Measurements from ENCODE around the gene UBE2R2. TPM values are rescaled to one million over a fixed set of nuclear protein-coding genes. Genes with fewer than 3 reads are reported as not detected.

The UBE2R2 gene
- total and polyA plus RNA-seq, 10 of the 15 experiments (the other 5 are each of a cell fraction or from before 2014, with no cell fraction given) = 7.2 to 32.8 (median 17.2) TPM

Small RNA genes within 50 kb of the gene (small RNA-seq; reads per million reads assigned to genes)
- gene RF00019 = not detected
- not detected for gene RNU4ATAC11P
- gene SNORD121A = 41.9 reads per million, percentile 98 among the genes with 10 or more reads in this experiment
- not detected for gene SNORD121B

Other genes with a start within 250 kb of the UBE2R2 start
- not detected in 2 replicates for gene PRSS3, start 21.6 kb upstream of the UBE2R2 start, total RNA-seq (2014; rRNA removed)
- not detected in 2 replicates for gene PRSS3, start 21.6 kb upstream of the UBE2R2 start, total RNA-seq (2014; rRNA removed; fragmentation: Illumina TruSeq; extraction: Trizol)
- 0.54 and 0.98 TPM in 2 replicates for gene PRSS3, start 21.6 kb upstream of the UBE2R2 start, total RNA-seq (2021)
- not detected in 2 replicates for gene PRSS3, start 21.6 kb upstream of the UBE2R2 start, polyA plus RNA-seq (2011; rRNA removed)
- not detected in 2 replicates for gene PRSS3, start 21.6 kb upstream of the UBE2R2 start, polyA plus RNA-seq (2014; fragmentation: Illumina TruSeq; extraction: Trizol)
- gene PRSS3, start 21.6 kb upstream of the UBE2R2 start, polyA plus RNA-seq (2014; fragmentation: Nextera tagmentation; extraction: Ambion mirVana) = not detected
- not detected in 2 replicates for gene PRSS3, start 21.6 kb upstream of the UBE2R2 start, polyA plus RNA-seq (2014; rRNA removed)
- gene PRSS3, start 21.6 kb upstream of the UBE2R2 start, polyA plus RNA-seq (2016; fragmentation: Nextera tagmentation; extraction: Ambion mirVana) = not detected
- gene UBAP2, start 231.7 kb downstream of the UBE2R2 start, total RNA-seq (2014; rRNA removed) = 22.0 and 22.3 TPM in 2 replicates
- gene UBAP2, start 231.7 kb downstream of the UBE2R2 start, total RNA-seq (2014; rRNA removed; fragmentation: Illumina TruSeq; extraction: Trizol) = 20.3 and 21.9 TPM in 2 replicates
- gene UBAP2, start 231.7 kb downstream of the UBE2R2 start, total RNA-seq (2021) = 45.3 and 48.2 TPM in 2 replicates
- 9.5 and 22.5 TPM in 2 replicates for gene UBAP2, start 231.7 kb downstream of the UBE2R2 start, polyA plus RNA-seq (2011; rRNA removed)
- gene UBAP2, start 231.7 kb downstream of the UBE2R2 start, polyA plus RNA-seq (2014; fragmentation: Illumina TruSeq; extraction: Trizol) = 36.9 and 37.2 TPM in 2 replicates
- gene UBAP2, start 231.7 kb downstream of the UBE2R2 start, polyA plus RNA-seq (2014; fragmentation: Nextera tagmentation; extraction: Ambion mirVana) = 10 to 100 TPM in 1 of 2 experiments, 1 to 10 TPM in 1; 8.5 to 11.4 TPM
- gene UBAP2, start 231.7 kb downstream of the UBE2R2 start, polyA plus RNA-seq (2014; rRNA removed) = 33.7 and 36.2 TPM in 2 replicates
- gene UBAP2, start 231.7 kb downstream of the UBE2R2 start, polyA plus RNA-seq (2016; fragmentation: Nextera tagmentation; extraction: Ambion mirVana) = 10 to 100 TPM; 38.7 to 42.5 TPM

All from GM12878 (cell line).